ENCODE measurements around the gene MCF2L2. TPM values are rescaled to one million over a fixed set of nuclear protein-coding genes. Genes with fewer than 3 reads are reported as not detected.

The MCF2L2 gene
- polyA plus RNA-seq, 1 donor from 2014 or later = 9.3 TPM

DNA sequence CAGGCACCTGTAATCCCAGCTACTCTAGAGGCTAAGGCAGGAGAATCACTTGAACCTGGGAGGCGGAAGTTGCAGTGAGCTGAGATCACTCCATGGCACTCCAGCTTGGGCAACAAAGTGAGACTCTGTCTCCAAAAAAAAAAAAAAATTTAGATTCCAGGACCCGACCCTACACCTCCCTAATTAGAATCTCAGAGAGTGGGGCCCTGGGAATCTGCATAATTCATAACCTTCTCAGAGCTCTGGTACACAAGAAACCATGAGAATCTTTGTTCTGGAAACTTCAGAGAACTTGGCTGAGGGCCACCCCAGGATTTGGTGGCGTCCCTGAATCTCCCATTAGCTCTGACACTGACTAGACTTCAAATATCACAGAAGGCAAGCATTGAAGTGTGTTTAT, 143.8 kb downstream of the MCF2L2 start:
- H3K9me2 ChIP-seq (ENCODE audit: insufficient read depth, low read length) = no peaks in the 10 kb centered on the region
- H3K9ac ChIP-seq (ENCODE audit: low read length) = no peak overlapping the region
- no peak overlapping the region for H3K4me3 ChIP-seq (ENCODE audit: low read length)
- TF ChIP-seq EZH2 (IDR thresholded peaks at IDR 0.05; ENCODE audit: borderline replicate concordance, insufficient read depth, low read length, poor library complexity, severe bottlenecking) (no peak), EP300 (conservative IDR thresholded peaks at IDR 0.05; ENCODE audit: poor library complexity, severe bottlenecking) (no peak), MXI1 (conservative IDR thresholded peaks at IDR 0.05; ENCODE audit: poor library complexity, severe bottlenecking) (no peak), SMC3 (conservative IDR thresholded peaks at IDR 0.05; ENCODE audit: poor library complexity) (no peak), TAF1 (IDR thresholded peaks at IDR 0.05; ENCODE audit: low read depth) (no peak), POLR2AphosphoS5 (IDR thresholded peaks at IDR 0.05) (no peak), RAD21 (conservative IDR thresholded peaks at IDR 0.05) (no peak)
- TF ChIP-seq, protein P1, sequence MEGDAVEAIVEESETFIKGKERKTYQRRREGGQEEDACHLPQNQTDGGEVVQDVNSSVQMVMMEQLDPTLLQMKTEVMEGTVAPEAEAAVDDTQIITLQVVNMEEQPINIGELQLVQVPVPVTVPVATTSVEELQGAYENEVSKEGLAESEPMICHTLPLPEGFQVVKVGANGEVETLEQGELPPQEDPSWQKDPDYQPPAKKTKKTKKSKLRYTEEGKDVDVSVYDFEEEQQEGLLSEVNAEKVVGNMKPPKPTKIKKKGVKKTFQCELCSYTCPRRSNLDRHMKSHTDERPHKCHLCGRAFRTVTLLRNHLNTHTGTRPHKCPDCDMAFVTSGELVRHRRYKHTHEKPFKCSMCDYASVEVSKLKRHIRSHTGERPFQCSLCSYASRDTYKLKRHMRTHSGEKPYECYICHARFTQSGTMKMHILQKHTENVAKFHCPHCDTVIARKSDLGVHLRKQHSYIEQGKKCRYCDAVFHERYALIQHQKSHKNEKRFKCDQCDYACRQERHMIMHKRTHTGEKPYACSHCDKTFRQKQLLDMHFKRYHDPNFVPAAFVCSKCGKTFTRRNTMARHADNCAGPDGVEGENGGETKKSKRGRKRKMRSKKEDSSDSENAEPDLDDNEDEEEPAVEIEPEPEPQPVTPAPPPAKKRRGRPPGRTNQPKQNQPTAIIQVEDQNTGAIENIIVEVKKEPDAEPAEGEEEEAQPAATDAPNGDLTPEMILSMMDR (IDR thresholded peaks at IDR 0.05; ENCODE audit: poor library complexity, severe bottlenecking) = no peak
- TF ChIP-seq, protein P2, sequence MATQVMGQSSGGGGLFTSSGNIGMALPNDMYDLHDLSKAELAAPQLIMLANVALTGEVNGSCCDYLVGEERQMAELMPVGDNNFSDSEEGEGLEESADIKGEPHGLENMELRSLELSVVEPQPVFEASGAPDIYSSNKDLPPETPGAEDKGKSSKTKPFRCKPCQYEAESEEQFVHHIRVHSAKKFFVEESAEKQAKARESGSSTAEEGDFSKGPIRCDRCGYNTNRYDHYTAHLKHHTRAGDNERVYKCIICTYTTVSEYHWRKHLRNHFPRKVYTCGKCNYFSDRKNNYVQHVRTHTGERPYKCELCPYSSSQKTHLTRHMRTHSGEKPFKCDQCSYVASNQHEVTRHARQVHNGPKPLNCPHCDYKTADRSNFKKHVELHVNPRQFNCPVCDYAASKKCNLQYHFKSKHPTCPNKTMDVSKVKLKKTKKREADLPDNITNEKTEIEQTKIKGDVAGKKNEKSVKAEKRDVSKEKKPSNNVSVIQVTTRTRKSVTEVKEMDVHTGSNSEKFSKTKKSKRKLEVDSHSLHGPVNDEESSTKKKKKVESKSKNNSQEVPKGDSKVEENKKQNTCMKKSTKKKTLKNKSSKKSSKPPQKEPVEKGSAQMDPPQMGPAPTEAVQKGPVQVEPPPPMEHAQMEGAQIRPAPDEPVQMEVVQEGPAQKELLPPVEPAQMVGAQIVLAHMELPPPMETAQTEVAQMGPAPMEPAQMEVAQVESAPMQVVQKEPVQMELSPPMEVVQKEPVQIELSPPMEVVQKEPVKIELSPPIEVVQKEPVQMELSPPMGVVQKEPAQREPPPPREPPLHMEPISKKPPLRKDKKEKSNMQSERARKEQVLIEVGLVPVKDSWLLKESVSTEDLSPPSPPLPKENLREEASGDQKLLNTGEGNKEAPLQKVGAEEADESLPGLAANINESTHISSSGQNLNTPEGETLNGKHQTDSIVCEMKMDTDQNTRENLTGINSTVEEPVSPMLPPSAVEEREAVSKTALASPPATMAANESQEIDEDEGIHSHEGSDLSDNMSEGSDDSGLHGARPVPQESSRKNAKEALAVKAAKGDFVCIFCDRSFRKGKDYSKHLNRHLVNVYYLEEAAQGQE (IDR thresholded peaks at IDR 0.05; ENCODE audit: borderline replicate concordance) = no peak
- no peaks in the 10 kb centered on the region for H4K20me1 ChIP-seq (ENCODE audit: insufficient read depth)
- H3K4me2 ChIP-seq (ENCODE audit: low read length) = no peak overlapping the region
- H3K79me2 ChIP-seq (replicated peaks; ENCODE audit: insufficient read depth, low read length) = no peaks in the 10 kb centered on the region
- H3K27ac ChIP-seq (ENCODE audit: low read length) = no peak overlapping the region
- no peak overlapping the region for H2AFZ ChIP-seq (ENCODE audit: low read depth, low read length)
- H3K9me3 ChIP-seq (ENCODE audit: low read length) = no peaks in the 10 kb centered on the region
- H3K36me3 ChIP-seq (ENCODE audit: insufficient read depth, low read length) = no peaks in the 10 kb centered on the region
- no peaks in the 10 kb centered on the region for H3K27me3 ChIP-seq (ENCODE audit: insufficient read depth, low read depth, low read length)
- no peaks in the 10 kb centered on the region for H3F3A ChIP-seq (ENCODE audit: insufficient read depth, low read length, poor library complexity, severe bottlenecking)

DNA sequence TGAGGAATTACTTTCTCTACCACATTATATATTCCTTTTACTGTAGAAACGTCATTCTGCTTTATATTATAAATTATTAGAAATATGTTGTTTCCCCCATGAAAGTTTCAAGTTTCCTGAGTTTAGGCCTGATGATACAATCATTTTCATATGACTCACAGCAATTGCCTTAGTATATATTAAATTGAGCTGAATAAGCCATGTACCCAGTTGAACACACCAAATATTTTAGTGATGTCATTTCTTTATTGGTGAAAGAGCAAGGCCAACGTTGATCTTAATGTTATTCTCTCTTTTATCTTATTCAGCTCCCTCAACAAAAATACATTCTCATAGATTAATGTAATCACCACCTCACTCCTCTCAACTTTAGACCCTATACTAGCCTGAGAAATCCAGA, 144.5 kb downstream of the MCF2L2 start:
- H4K20me1 ChIP-seq (ENCODE audit: insufficient read depth) = no peaks in the 10 kb centered on the region
- TF ChIP-seq POLR2AphosphoS5 (IDR thresholded peaks at IDR 0.05) (no peak), MXI1 (conservative IDR thresholded peaks at IDR 0.05; ENCODE audit: poor library complexity, severe bottlenecking) (no peak), TAF1 (IDR thresholded peaks at IDR 0.05; ENCODE audit: low read depth) (no peak), EP300 (conservative IDR thresholded peaks at IDR 0.05; ENCODE audit: poor library complexity, severe bottlenecking) (no peak), RAD21 (conservative IDR thresholded peaks at IDR 0.05) (no peak), EZH2 (IDR thresholded peaks at IDR 0.05; ENCODE audit: borderline replicate concordance, insufficient read depth, low read length, poor library complexity, severe bottlenecking) (no peak), SMC3 (conservative IDR thresholded peaks at IDR 0.05; ENCODE audit: poor library complexity) (no peak)
- TF ChIP-seq, protein P2 (IDR thresholded peaks at IDR 0.05; ENCODE audit: borderline replicate concordance) = no peak
- TF ChIP-seq, protein P1 (IDR thresholded peaks at IDR 0.05; ENCODE audit: poor library complexity, severe bottlenecking) = no peak
- H3K4me2 ChIP-seq (ENCODE audit: low read length) = no peak overlapping the region
- H2AFZ ChIP-seq (ENCODE audit: low read depth, low read length) = no peak overlapping the region
- H3K79me2 ChIP-seq (replicated peaks; ENCODE audit: insufficient read depth, low read length) = no peaks in the 10 kb centered on the region
- H3K9ac ChIP-seq (ENCODE audit: low read length) = no peak overlapping the region
- H3K9me2 ChIP-seq (ENCODE audit: insufficient read depth, low read length) = no peaks in the 10 kb centered on the region
- no peaks in the 10 kb centered on the region for H3K36me3 ChIP-seq (ENCODE audit: insufficient read depth, low read length)
- no peaks in the 10 kb centered on the region for H3F3A ChIP-seq (ENCODE audit: insufficient read depth, low read length, poor library complexity, severe bottlenecking)
- H3K27ac ChIP-seq (ENCODE audit: low read length) = no peak overlapping the region
- no peaks in the 10 kb centered on the region for H3K9me3 ChIP-seq (ENCODE audit: low read length)
- H3K4me3 ChIP-seq (ENCODE audit: low read length) = no peak overlapping the region
- no peaks in the 10 kb centered on the region for H3K27me3 ChIP-seq (ENCODE audit: insufficient read depth, low read depth, low read length)
